ENCODE data around the gene DMAP1. TPM values are rescaled to one million over a fixed set of nuclear protein-coding genes. Genes with fewer than 3 reads are reported as not detected.
A peak's percentile ranks its signal among the peaks of the same experiment; 100 is the strongest.
"Not testable (repeated sequence)": the region's sequence is repeated elsewhere in the genome, so short reads cannot be mapped to it uniquely, and the experiment has no call there.

Gene DMAP1
- total RNA-seq, 2 donors from 2014 or later = 49.1 to 53.8 TPM

GRCh38 chr1:44170281-44170823, 42.9 kb upstream of the DMAP1 start:
- Mint-ChIP-seq H3K9me3 (peaks cover 23% of the 10 kb centered on the region), H3K36me3 (ENCODE audit: low read depth) (peaks cover 2% of the 10 kb centered on the region), H3K27ac (no peak overlapping the region), H3K4me3 (no peak overlapping the region), H3K4me1 (peaks cover 6% of the 10 kb centered on the region), H3K27me3 (ENCODE audit: insufficient read depth) (no peaks in the 10 kb centered on the region)
- Histone ChIP-seq H3K27me3 (ENCODE audit: control insufficient read depth, insufficient read depth, low read length, poor library complexity, severe bottlenecking) (no peaks in the 10 kb centered on the region), H3K4me3 (ENCODE audit: low read length) (no peak overlapping the region), H3K9me3 (ENCODE audit: control insufficient read depth, low read length) (peaks cover 21% of the 10 kb centered on the region), H3K9ac (ENCODE audit: extremely low read depth, low read length, poor library complexity, severe bottlenecking) (no peak overlapping the region), H3K36me3 (ENCODE audit: control insufficient read depth, insufficient read depth, low read length) (no peaks in the 10 kb centered on the region), H3K4me1 (ENCODE audit: control insufficient read depth, insufficient read depth, low read length) (no peaks in the 10 kb centered on the region), H3K27ac (ENCODE audit: low read depth, low read length) (no peak overlapping the region)
- DNase-seq = no peak
- TF ChIP-seq, protein P1, sequence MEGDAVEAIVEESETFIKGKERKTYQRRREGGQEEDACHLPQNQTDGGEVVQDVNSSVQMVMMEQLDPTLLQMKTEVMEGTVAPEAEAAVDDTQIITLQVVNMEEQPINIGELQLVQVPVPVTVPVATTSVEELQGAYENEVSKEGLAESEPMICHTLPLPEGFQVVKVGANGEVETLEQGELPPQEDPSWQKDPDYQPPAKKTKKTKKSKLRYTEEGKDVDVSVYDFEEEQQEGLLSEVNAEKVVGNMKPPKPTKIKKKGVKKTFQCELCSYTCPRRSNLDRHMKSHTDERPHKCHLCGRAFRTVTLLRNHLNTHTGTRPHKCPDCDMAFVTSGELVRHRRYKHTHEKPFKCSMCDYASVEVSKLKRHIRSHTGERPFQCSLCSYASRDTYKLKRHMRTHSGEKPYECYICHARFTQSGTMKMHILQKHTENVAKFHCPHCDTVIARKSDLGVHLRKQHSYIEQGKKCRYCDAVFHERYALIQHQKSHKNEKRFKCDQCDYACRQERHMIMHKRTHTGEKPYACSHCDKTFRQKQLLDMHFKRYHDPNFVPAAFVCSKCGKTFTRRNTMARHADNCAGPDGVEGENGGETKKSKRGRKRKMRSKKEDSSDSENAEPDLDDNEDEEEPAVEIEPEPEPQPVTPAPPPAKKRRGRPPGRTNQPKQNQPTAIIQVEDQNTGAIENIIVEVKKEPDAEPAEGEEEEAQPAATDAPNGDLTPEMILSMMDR (conservative IDR thresholded peaks at IDR 0.05) = peak; percentile 33
- 93 to 94% methylated on average over 2 to 3 of the region's 3 CpGs for WGBS, 2 experiments (ENCODE audit: insufficient coverage in 1 of 2, insufficient read length in 1 of 2)

- no peak overlapping the region for H3K4me3 ChIP-seq (ENCODE audit: low read length)
- no peaks in the 10 kb centered on the region for H3K4me1 ChIP-seq (ENCODE audit: control insufficient read depth, insufficient read depth, low read length)
- H3K27me3 ChIP-seq (ENCODE audit: control insufficient read depth, insufficient read depth, low read length, poor library complexity, severe bottlenecking) = no peaks in the 10 kb centered on the region
- H3K36me3 ChIP-seq (ENCODE audit: control insufficient read depth, insufficient read depth, low read length) = no peaks in the 10 kb centered on the region
- Mint-ChIP-seq H3K4me3 (no peak overlapping the region), H3K4me1 (peaks cover 6% of the 10 kb centered on the region), H3K9me3 (peaks cover 46% of the 10 kb centered on the region), H3K27me3 (ENCODE audit: insufficient read depth) (no peaks in the 10 kb centered on the region), H3K27ac (no peak overlapping the region), H3K36me3 (ENCODE audit: low read depth) (peaks cover 2% of the 10 kb centered on the region)
- no peak overlapping the region for H3K9ac ChIP-seq (ENCODE audit: extremely low read depth, low read length, poor library complexity, severe bottlenecking)
- DNase-seq = no peak
- H3K27ac ChIP-seq (ENCODE audit: low read depth, low read length) = no peak overlapping the region
- TF ChIP-seq, protein P1 (conservative IDR thresholded peaks at IDR 0.05) = no peak
- H3K9me3 ChIP-seq (ENCODE audit: control insufficient read depth, low read length) = peaks cover 43% of the 10 kb centered on the region
- WGBS, 2 experiments (ENCODE audit: insufficient coverage in 1 of 2, insufficient read length in 1 of 2) = 75 to 88% methylated on average over 1 of the region's 1 CpG
Measured at GRCh38 chr1:44174630-44175029, 38.6 kb upstream of the DMAP1 start.

GRCh38 chr1:44200336-44200735, 12.9 kb upstream of the DMAP1 start:
- no peaks in the 10 kb centered on the region for H3K4me1 Mint-ChIP-seq
- peaks cover 5% of the 10 kb centered on the region for H3K27me3 Mint-ChIP-seq (ENCODE audit: insufficient read depth)
- DNase-seq = no peak
- H3K36me3 Mint-ChIP-seq (ENCODE audit: low read depth) = no peaks in the 10 kb centered on the region
- no peaks in the 10 kb centered on the region for H3K9me3 Mint-ChIP-seq
- no peak overlapping the region for H3K27ac Mint-ChIP-seq
- no peaks in the 10 kb centered on the region for H3K4me1 ChIP-seq (ENCODE audit: control insufficient read depth, insufficient read depth, low read length)
- H3K27me3 ChIP-seq (ENCODE audit: control insufficient read depth, insufficient read depth, low read length, poor library complexity, severe bottlenecking) = no peaks in the 10 kb centered on the region
- H3K36me3 ChIP-seq (ENCODE audit: control insufficient read depth, insufficient read depth, low read length) = no peaks in the 10 kb centered on the region
- no peak overlapping the region for H3K9ac ChIP-seq (ENCODE audit: extremely low read depth, low read length, poor library complexity, severe bottlenecking)
- WGBS, 2 experiments (ENCODE audit: insufficient coverage in 1 of 2, insufficient read length in 1 of 2) = 87 to 100% methylated on average over 4 to 8 of the region's 8 CpGs
- H3K27ac ChIP-seq (ENCODE audit: low read depth, low read length) = no peak overlapping the region
- H3K4me3 ChIP-seq (ENCODE audit: low read length) = no peak overlapping the region
- no peak overlapping the region for H3K4me3 Mint-ChIP-seq
- TF ChIP-seq, protein P1 (conservative IDR thresholded peaks at IDR 0.05) = no peak
- H3K9me3 ChIP-seq (ENCODE audit: control insufficient read depth, low read length) = no peaks in the 10 kb centered on the region

GRCh38 chr1:44206545-44206944, 6.7 kb upstream of the DMAP1 start:
- 92% methylated on average over 1 of the region's 5 CpGs; no CpG with 5 or more reads in 1 of the 2 experiments for WGBS, 2 experiments (ENCODE audit: insufficient coverage in 1 of 2, insufficient read length in 1 of 2)
- H3K27me3 Mint-ChIP-seq (ENCODE audit: insufficient read depth) = peaks cover 17% of the 10 kb centered on the region
- not testable (repeated sequence) for H3K9me3 Mint-ChIP-seq; H3K4me3 ChIP-seq (ENCODE audit: low read length); H3K4me1 Mint-ChIP-seq; DNase-seq; H3K27ac Mint-ChIP-seq; H3K36me3 ChIP-seq (ENCODE audit: control insufficient read depth, insufficient read depth, low read length); H3K9ac ChIP-seq (ENCODE audit: extremely low read depth, low read length, poor library complexity, severe bottlenecking); H3K4me1 ChIP-seq (ENCODE audit: control insufficient read depth, insufficient read depth, low read length); H3K36me3 Mint-ChIP-seq (ENCODE audit: low read depth); H3K9me3 ChIP-seq (ENCODE audit: control insufficient read depth, low read length); H3K4me3 Mint-ChIP-seq; H3K27ac ChIP-seq (ENCODE audit: low read depth, low read length)
- peaks cover 13% of the 10 kb centered on the region for H3K27me3 ChIP-seq (ENCODE audit: control insufficient read depth, insufficient read depth, low read length, poor library complexity, severe bottlenecking)

Data from endodermal cell (in vitro differentiated cells).